Neural cell (in vitro differentiated cells): ENCODE data around the gene CST6.

Experiments
- EP300 ChIP-seq: fragments of 450-650 bp; conservative IDR thresholded peaks from 2 replicates; pipeline ENCODE4 v1.6.1; 2014; ENCODE audit warnings: antibody characterized with exemption, mild to moderate bottlenecking, moderate library complexity; ENCODE audit not compliant: poor library complexity, severe bottlenecking
- EZH2 ChIP-seq: fragments of 200-600, 300-800 bp; shearing (Covaris generic), sonication (generic); IDR thresholded peaks from 2 replicates; pipeline ENCODE4 v1.6.1; 2014; ENCODE audit warnings: antibody characterized with exemption, low read length, borderline replicate concordance, mild to moderate bottlenecking; ENCODE audit not compliant: insufficient read depth, poor library complexity, severe bottlenecking
- POLR2AphosphoS5 ChIP-seq: IDR thresholded peaks from 2 replicates; pipeline ENCODE4 v1.6.1; 2012
- RAD21 ChIP-seq: fragments of 450-650 bp; conservative IDR thresholded peaks from 2 replicates; pipeline ENCODE4 v1.6.1; 2014; ENCODE audit warnings: antibody characterized with exemption, mild to moderate bottlenecking, moderate library complexity
- SMC3 ChIP-seq: fragments of 450-650 bp; conservative IDR thresholded peaks from 2 replicates; pipeline ENCODE4 v1.6.1; 2014; ENCODE audit warnings: antibody characterized with exemption, mild to moderate bottlenecking, moderate library complexity; ENCODE audit not compliant: poor library complexity
- TAF1 ChIP-seq: IDR thresholded peaks from 2 replicates; pipeline ENCODE4 v1.6.1; 2012; ENCODE audit warnings: low read depth
- TF ChIP-seq, protein P1 (sequence below): fragments of 450-650 bp; IDR thresholded peaks from 2 replicates; pipeline ENCODE4 v1.5.1; 2014; ENCODE audit warnings: antibody characterized with exemption, mild to moderate bottlenecking, moderate library complexity; ENCODE audit not compliant: poor library complexity, severe bottlenecking

DNA sequence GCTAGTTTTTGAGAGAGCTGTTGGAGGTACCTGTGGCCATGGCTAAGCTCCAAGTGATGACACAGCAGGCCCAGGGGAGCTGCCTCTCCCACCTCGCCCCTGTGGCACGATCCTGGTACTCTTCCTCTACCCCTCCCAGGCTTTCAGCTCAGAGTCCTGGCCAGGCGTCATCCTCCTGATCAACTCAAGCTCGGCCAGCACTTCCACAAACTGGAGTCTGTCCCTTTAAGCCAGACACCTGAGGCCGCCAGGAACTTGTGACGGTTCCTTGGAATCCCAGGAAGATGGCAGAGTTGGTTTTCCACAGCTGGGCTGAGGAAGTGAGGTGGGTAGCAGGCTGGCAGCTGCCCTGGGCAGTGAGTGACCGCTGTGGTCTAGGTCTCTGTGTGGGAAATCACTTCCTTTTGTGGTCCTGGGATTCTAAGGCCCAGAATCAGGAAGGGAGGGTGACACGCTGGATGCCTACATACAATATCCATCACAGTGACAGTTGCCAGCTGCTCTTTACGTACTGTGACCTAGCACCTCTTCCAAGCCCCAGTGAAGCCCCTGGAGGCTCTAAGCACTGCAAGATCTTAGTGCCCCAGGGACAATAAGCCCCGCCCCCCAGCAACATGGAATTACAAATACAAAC is 3.2 kb upstream of the CST6 start:
- TF ChIP-seq EZH2 (no peak), EP300 (no peak), RAD21 (no peak), POLR2AphosphoS5 (no peak), SMC3 (no peak), TAF1 (no peak)
- TF ChIP-seq, protein P1, sequence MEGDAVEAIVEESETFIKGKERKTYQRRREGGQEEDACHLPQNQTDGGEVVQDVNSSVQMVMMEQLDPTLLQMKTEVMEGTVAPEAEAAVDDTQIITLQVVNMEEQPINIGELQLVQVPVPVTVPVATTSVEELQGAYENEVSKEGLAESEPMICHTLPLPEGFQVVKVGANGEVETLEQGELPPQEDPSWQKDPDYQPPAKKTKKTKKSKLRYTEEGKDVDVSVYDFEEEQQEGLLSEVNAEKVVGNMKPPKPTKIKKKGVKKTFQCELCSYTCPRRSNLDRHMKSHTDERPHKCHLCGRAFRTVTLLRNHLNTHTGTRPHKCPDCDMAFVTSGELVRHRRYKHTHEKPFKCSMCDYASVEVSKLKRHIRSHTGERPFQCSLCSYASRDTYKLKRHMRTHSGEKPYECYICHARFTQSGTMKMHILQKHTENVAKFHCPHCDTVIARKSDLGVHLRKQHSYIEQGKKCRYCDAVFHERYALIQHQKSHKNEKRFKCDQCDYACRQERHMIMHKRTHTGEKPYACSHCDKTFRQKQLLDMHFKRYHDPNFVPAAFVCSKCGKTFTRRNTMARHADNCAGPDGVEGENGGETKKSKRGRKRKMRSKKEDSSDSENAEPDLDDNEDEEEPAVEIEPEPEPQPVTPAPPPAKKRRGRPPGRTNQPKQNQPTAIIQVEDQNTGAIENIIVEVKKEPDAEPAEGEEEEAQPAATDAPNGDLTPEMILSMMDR = no peak
